Right lobe of liver (tissue), 4 donors: ENCODE measurements around the gene COL1A1.

Source experiments
- CTCF ChIP-seq, 4 donors: fragments of 200-600 bp in 3 of 4; fragments of 450-650 bp in 1 of 4; IDR thresholded peaks; one replicate each; pipeline versions ENCODE4 v1.5.1 to v1.8.0; 2016 to 2022; ENCODE audit warnings: antibody characterized with exemption in 4 of 4, mild to moderate bottlenecking in 2 of 4
- POLR2A ChIP-seq: fragments of 450-650 bp; IDR thresholded peaks from one replicate; pipeline ENCODE4 v1.6.1; 2017; ENCODE audit warnings: antibody characterized with exemption, mild to moderate bottlenecking
- donor health status: DM: no; HTN: no; CAD: no.
- donor health status: DM: no; HTN: no; CAD: no.
- donor health status: DM: no; HTN: yes; CAD: no.

GRCh38 chr17:50136096-50136687 is 65.2 kb downstream of the COL1A1 start:
- TF ChIP-seq CTCF (IDR thresholded peaks at IDR 0.05) = no peak
- no peak for TF ChIP-seq POLR2A
